PFSK-1 (cell line): ENCODE measurements around the gene UBAP2.

Experiments
- POLR2AphosphoS5 ChIP-seq: IDR thresholded peaks from 2 replicates; pipeline ENCODE4 v1.6.1; 2012; ENCODE audit warnings: low read depth, mild to moderate bottlenecking, control low read depth, low read length, moderate library complexity
- TF ChIP-seq, protein P1 (sequence below), 2 experiments: IDR thresholded peaks; 2 replicates each; pipeline versions ENCODE4 v1.6.1 to v1.8.0; 2011 to 2012; ENCODE audit warnings: low read depth in 2 of 2, low read length in 2 of 2, control low read depth in 1 of 2, inconsistent platforms in 1 of 2, mild to moderate bottlenecking in 1 of 2, moderate library complexity in 1 of 2; ENCODE audit not compliant: insufficient read depth in 1 of 2

DNA sequence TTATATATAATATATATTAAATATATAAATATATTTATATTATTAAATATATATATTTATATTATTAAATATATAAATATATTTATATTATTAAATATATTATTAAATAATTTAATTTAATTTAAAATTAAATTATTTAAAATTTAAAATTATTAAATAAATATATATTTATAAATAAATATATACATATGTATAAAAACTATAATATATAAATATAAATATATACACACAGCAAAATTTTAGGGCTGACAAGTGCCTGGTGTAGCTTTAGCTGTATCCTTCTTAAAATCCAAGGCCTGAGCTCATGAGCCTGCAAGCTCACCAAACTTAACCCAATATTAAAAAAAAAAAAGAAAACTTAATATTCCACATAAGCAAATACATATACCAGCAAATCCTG, 53.2 kb downstream of the UBAP2 start:
- no peak for TF ChIP-seq POLR2AphosphoS5
- TF ChIP-seq, protein P1, sequence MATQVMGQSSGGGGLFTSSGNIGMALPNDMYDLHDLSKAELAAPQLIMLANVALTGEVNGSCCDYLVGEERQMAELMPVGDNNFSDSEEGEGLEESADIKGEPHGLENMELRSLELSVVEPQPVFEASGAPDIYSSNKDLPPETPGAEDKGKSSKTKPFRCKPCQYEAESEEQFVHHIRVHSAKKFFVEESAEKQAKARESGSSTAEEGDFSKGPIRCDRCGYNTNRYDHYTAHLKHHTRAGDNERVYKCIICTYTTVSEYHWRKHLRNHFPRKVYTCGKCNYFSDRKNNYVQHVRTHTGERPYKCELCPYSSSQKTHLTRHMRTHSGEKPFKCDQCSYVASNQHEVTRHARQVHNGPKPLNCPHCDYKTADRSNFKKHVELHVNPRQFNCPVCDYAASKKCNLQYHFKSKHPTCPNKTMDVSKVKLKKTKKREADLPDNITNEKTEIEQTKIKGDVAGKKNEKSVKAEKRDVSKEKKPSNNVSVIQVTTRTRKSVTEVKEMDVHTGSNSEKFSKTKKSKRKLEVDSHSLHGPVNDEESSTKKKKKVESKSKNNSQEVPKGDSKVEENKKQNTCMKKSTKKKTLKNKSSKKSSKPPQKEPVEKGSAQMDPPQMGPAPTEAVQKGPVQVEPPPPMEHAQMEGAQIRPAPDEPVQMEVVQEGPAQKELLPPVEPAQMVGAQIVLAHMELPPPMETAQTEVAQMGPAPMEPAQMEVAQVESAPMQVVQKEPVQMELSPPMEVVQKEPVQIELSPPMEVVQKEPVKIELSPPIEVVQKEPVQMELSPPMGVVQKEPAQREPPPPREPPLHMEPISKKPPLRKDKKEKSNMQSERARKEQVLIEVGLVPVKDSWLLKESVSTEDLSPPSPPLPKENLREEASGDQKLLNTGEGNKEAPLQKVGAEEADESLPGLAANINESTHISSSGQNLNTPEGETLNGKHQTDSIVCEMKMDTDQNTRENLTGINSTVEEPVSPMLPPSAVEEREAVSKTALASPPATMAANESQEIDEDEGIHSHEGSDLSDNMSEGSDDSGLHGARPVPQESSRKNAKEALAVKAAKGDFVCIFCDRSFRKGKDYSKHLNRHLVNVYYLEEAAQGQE (IDR thresholded peaks at IDR 0.05; ENCODE audit: insufficient read depth in 1 of 2, low read depth in 2 of 2, low read length in 2 of 2) = no peak
